Cortex of kidney (tissue), 1 donor: ENCODE measurements around the gene CNGA4.
"Not testable (repeated sequence)": the region's sequence is repeated elsewhere in the genome, so short reads cannot be mapped to it uniquely, and the experiment has no call there.

Source experiments
- DNase-seq: peaks from one replicate; lab custom pipeline; 2025; lab: John Stamatoyannopoulos, UW

CNGA4 gene

GRCh38 chr11:6263662-6264061, 24.8 kb downstream of the CNGA4 start:
- DNase-seq, result no peak

- no peak for DNase-seq
Measured at GRCh38 chr11:6268820-6269219, 29.9 kb downstream of the CNGA4 start.

GRCh38 chr11:6269994-6270393, 31.1 kb downstream of the CNGA4 start:
- DNase-seq, result no peak

GRCh38 chr11:6270584-6271246, 31.8 kb downstream of the CNGA4 start:
- DNase-seq, result no peak

GRCh38 chr11:6271598-6271997, 32.7 kb downstream of the CNGA4 start:
- DNase-seq, result no peak

- DNase-seq, result no peak
Measured at GRCh38 chr11:6273188-6273587, 34.3 kb downstream of the CNGA4 start.

- not testable (repeated sequence) for DNase-seq
Measured at GRCh38 chr11:6280809-6281208, 41.9 kb downstream of the CNGA4 start.

GRCh38 chr11:6283453-6284023, 44.6 kb downstream of the CNGA4 start:
- no peak for DNase-seq

GRCh38 chr11:6284250-6284649, 45.4 kb downstream of the CNGA4 start:
- DNase-seq, result no peak

GRCh38 chr11:6285019-6285418, 46.1 kb downstream of the CNGA4 start:
- no peak for DNase-seq
